Neuron (in vitro differentiated cells): ENCODE measurements around the gene SH3PXD2A.
"Not testable (repeated sequence)": the region's sequence is repeated elsewhere in the genome, so short reads cannot be mapped to it uniquely, and the experiment has no call there.

ENCODE experiments used
- H2AFZ ChIP-seq: one replicate; pipeline ENCODE4 v1.6.1; 2013; ENCODE audit warnings: low read depth, mild to moderate bottlenecking, inconsistent platforms, low read length, moderate library complexity
- H3K27me3 ChIP-seq: one replicate; pipeline ENCODE4 v1.6.1; 2013; ENCODE audit warnings: low read length; ENCODE audit not compliant: insufficient read depth
- H3K36me3 ChIP-seq: one replicate; pipeline ENCODE4 v1.6.1; 2013; ENCODE audit warnings: low read length; ENCODE audit not compliant: insufficient read depth
- H3K4me1 ChIP-seq: one replicate; pipeline ENCODE4 v1.6.1; 2013; ENCODE audit warnings: low read length; ENCODE audit not compliant: insufficient read depth
- H3K4me3 ChIP-seq: 2 replicates; pipeline ENCODE4 v1.5.1; 2013; ENCODE audit warnings: mild to moderate bottlenecking, low read length, moderate library complexity
- H3K9me3 ChIP-seq: one replicate; pipeline ENCODE4 v1.6.1; 2013; ENCODE audit warnings: low read length

Gene SH3PXD2A

DNA sequence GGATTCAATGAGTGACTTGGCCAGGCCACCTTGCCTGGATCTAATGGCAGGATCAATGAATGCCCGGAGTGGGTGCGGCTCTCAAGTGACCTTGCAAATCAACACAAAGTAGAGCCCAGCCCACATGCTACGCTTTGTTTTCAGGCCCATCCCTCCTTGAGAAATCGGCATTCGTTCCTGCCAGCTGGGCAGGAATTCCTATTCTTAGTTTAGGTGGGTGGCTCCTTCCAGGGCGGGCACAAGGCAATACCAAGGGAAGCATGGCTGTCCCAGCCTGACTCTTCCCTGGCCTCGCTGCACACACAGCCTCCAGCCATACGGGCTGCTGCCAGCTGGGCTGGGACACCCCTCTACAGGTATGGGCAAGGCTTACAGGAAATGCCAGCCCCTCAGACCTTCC, 119.3 kb downstream of the SH3PXD2A start:
- Histone ChIP-seq H3K36me3 (no peaks in the 10 kb centered on the region), H2AFZ (no peak overlapping the region), H3K27me3 (no peaks in the 10 kb centered on the region), H3K9me3 (no peaks in the 10 kb centered on the region), H3K4me1 (peaks cover 7% of the 10 kb centered on the region), H3K4me3 (no peak overlapping the region)

DNA sequence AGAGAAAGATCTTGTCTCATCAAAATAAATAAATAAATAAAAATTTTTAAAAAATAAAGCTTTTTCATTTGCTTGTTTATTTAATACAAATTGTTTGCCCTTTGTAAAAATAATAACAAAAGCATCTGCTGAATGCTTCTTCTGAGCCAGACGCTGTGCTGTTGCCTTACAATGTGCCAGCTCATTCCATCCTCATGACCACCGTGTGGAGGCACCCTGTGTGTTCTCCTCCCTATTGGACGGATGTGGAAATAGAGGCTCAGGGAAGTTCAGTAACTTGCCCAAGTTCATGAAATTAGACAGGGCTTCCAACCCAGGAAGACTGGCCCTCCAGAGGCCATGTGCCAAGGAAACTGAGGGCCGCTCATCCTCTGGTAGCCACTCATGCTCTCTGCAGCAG, 120.6 kb downstream of the SH3PXD2A start:
- no peaks in the 10 kb centered on the region for H3K9me3 ChIP-seq
- no peak overlapping the region for H2AFZ ChIP-seq
- H3K36me3 ChIP-seq = no peaks in the 10 kb centered on the region
- no peak overlapping the region for H3K4me3 ChIP-seq
- H3K4me1 ChIP-seq = peaks cover 7% of the 10 kb centered on the region
- H3K27me3 ChIP-seq = no peaks in the 10 kb centered on the region

DNA sequence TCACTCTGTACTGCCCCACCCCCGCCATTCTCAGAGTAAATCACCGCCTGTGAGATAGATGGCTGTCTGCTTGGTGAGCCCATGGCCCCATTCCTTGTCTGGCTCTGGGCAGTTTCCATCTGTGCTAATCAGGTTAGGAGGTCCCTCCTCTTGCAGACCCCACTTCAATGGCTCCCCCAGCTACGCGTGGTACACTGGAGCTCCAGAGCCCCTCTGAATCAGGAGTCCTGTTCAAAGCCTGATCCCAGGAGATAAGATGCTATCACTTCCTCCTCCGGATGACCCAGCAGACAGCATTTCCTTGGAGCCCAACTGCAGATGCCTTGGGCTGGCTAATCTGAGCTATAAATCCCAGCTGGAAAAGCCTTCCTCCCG, 122.3 kb downstream of the SH3PXD2A start:
- H3K4me1 ChIP-seq = no peaks in the 10 kb centered on the region
- no peaks in the 10 kb centered on the region for H3K27me3 ChIP-seq
- H3K4me3 ChIP-seq = no peak overlapping the region
- H3K9me3 ChIP-seq = no peaks in the 10 kb centered on the region
- H3K36me3 ChIP-seq = no peaks in the 10 kb centered on the region
- H2AFZ ChIP-seq = no peak overlapping the region

DNA sequence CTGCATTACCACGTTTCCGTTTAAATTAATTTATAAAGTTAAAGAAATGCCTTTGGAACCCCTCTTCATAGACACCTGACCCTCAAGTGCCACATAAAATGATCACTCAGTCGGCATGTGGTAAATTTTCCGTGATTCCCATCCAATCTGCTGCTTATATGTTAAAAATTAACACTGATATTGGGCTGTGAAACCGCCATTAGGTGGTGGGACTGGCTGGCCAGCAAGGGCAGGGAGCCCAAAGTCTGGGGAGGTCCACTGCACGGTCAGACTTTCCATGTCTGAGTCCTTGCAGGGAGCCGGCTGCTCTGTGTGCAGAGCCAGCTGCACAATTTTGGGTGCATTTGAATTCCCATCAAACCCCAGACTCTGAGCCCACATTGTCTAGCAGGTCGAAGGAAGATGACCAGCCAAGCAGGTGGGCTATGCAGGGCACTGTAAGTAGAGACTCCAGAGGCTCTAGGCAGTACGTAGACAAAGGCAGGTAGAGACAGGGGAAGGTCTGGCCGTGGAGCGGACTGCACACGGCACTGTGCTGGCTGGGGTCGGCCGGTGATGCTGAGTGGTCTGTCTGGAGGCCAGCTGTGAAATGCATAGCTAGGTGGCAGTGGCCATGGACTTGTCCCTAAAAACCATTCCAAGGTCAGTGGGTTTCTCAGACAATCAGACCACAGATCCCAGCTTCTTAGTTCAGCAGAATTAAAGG, 122.9 kb downstream of the SH3PXD2A start:
- H3K4me3 ChIP-seq = no peak overlapping the region
- H3K27me3 ChIP-seq = no peaks in the 10 kb centered on the region
- no peaks in the 10 kb centered on the region for H3K4me1 ChIP-seq
- H2AFZ ChIP-seq = no peak overlapping the region
- no peaks in the 10 kb centered on the region for H3K36me3 ChIP-seq
- H3K9me3 ChIP-seq = no peaks in the 10 kb centered on the region

DNA sequence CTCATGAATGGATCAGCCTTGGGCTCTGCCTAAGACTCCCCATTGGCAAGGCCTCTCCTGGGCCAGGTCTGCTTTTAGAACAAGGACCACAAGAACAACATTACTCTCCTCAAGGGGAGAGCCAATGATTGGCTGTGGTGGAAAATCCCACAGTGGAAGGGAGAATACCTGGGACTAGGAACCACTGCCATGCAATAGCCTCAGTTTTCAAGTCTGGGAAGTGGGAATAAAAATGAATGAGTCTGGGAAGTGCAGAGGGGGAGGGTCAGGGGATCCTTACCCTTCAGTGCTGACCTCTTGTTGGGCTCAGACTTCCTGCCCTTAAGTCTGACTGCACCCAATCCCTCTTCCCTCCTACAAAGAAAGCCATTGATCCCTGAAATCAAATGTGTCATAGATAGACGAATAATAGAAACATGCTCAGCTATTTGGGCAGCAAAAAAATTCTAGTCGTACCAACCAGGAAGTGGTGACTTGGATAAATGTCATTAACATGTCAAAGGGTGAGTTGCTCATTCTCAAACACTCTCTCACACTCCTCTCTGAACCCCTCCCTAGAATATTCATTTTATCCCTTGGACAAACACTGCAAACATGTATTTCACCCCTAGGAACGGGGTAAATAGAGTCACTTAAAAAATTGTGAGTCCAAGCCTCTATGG, 123.6 kb downstream of the SH3PXD2A start:
- Histone ChIP-seq H2AFZ (no peak overlapping the region), H3K27me3 (no peaks in the 10 kb centered on the region), H3K9me3 (no peaks in the 10 kb centered on the region), H3K4me1 (no peaks in the 10 kb centered on the region), H3K4me3 (no peak overlapping the region), H3K36me3 (no peaks in the 10 kb centered on the region)

DNA sequence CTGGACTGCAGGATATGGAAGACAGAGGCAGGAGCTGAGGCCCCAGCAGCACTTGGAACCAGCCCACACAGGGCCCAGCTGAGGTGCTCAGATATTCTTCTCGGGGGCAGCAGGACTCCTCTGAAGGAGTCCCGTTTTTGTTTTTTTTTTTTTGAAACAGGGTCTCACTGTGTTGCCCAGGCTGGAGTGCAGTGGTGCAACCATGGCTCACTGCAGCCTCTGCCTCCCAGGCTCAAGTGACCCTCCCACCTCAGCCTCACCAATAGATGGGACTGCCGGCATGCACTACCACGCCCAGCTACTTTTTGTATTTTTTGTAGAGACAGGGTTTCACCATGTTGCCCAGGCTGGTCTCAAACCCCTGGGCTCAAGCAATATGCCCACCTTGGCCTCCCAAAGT, 124.3 kb downstream of the SH3PXD2A start:
- H2AFZ ChIP-seq, H3K36me3 ChIP-seq, H3K9me3 ChIP-seq, H3K4me3 ChIP-seq, H3K27me3 ChIP-seq, H3K4me1 ChIP-seq: not testable (repeated sequence)

DNA sequence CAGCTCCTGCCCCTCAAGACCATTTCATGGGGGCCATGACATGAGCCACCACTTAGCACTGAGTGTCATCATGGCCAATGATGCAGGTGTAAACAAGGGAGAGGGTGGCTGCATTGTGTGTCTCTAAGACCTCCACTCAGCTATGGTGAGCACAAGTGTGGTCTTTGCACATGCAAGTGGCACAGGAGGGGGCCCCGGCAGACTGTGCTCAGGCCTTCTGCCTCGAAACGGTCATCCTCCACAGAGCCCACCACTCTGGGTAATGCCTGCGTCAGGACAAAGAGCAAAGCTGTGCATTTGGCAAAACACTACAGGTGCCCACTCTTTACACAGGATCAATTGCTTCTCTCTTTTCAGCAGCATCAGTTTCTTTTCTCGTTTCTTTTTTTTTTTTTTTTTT, 125.5 kb downstream of the SH3PXD2A start:
- no peaks in the 10 kb centered on the region for H3K4me1 ChIP-seq
- H3K27me3 ChIP-seq = no peaks in the 10 kb centered on the region

DNA sequence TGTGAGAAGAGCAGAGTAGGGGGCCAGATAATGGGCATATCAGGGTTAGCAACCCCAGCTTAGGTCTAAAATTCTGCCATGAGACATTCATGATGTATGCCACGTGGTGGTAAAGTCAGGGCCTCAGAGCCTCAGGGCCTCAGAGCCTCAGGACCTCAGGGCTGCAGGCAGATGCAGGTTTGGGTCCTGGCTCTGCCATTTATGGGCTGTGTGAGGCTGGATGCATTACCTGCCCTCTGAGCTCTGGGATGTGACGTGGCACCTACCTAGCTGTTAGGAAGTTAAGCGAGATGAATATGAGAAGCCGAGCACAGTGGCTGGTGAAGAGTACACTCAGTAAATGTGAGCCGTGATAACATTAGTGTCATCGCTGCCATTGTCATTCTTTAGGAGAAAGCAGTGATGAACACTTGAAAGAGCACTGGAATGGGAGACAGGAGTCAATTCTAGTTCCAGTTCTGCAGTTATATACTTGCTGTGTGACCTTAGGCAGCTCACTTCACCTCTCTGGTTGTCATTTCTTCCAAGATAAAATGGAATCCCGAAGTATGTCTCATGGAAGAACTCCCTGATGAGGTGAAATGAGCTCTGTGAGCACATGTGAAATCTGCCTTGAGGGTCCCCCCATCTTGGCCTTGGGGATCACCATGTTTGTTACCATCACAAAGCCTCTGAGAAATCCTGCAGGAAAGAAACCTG, 127.2 kb downstream of the SH3PXD2A start:
- H3K4me1 ChIP-seq = no peaks in the 10 kb centered on the region
- H3K27me3 ChIP-seq = no peaks in the 10 kb centered on the region
- H3K9me3 ChIP-seq = no peaks in the 10 kb centered on the region
- no peak overlapping the region for H3K4me3 ChIP-seq
- H3K36me3 ChIP-seq = no peaks in the 10 kb centered on the region
- no peak overlapping the region for H2AFZ ChIP-seq

More for the DNA sequence above, 125.5 kb downstream of the SH3PXD2A start:
- Histone ChIP-seq H3K9me3 (no peaks in the 10 kb centered on the region), H3K36me3 (no peaks in the 10 kb centered on the region), H2AFZ (no peak overlapping the region), H3K4me3 (no peak overlapping the region)

DNA sequence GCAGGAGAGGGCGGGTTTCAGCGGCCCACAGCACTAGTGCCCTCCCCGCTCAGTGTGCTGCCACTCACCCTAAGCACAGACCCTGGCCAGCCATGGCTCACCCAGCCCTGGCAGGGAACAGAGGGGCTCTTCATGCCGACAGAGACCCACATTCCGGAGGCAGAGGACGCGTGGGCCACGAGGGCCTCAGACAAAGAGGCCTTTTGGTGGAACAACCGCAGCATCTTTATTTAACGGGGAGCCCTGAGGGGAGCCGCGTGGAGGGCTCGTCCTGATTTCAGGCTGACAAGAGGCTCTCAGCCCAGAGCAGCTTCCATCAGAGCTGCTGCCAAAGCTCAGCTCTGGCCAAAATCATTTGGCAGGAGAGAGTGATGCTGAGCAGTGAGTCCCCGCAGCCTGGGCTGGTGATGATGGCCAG, 127.8 kb downstream of the SH3PXD2A start:
- Histone ChIP-seq H3K4me1 (no peaks in the 10 kb centered on the region), H3K36me3 (no peaks in the 10 kb centered on the region), H3K27me3 (no peaks in the 10 kb centered on the region), H3K4me3 (no peak overlapping the region), H2AFZ (no peak overlapping the region), H3K9me3 (no peaks in the 10 kb centered on the region)

DNA sequence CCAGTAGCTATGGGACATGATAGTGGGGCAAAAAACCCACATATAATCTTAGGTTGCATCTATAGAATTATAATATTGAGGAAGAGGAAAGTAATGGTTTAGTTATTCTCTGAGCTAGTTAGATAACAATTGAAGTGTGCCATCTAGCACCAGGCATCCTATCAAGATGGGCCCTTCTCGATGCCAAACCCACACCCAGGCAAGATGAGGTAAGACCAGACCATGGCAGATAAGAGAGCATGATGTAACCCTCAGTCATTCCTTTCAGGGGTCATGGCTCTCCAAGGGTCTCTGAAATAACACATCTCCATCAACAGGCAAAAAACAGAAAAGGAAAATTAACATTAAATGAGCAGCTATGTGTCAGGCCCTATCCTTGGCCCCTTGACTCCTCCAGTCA, 128.7 kb downstream of the SH3PXD2A start:
- H3K27me3 ChIP-seq = no peaks in the 10 kb centered on the region
- no peaks in the 10 kb centered on the region for H3K9me3 ChIP-seq
- H3K36me3 ChIP-seq = no peaks in the 10 kb centered on the region

DNA sequence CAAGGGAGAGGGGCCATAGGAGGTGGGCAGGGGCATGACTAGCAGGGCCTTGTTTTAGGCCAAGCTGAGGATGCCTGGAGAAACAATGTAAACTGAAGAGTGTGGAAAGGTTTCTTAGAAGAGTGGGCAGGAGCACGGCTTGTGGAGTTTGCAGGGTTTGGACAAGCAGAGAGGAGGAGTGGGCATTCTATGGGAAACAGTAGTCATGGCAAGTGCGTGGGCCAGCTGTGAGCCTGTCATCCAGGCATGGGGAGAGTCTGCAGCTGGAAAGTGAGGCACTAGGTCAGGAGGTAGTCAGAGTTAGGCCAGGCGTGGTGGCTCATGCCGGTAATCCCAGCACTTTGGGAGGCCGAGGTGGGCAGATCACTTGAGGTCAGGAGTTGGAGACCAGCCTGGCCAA, 130.1 kb downstream of the SH3PXD2A start:
- H2AFZ ChIP-seq = no peak overlapping the region
- no peaks in the 10 kb centered on the region for H3K36me3 ChIP-seq

More for the DNA sequence above, 128.7 kb downstream of the SH3PXD2A start:
- Histone ChIP-seq H2AFZ (no peak overlapping the region), H3K4me3 (no peak overlapping the region), H3K4me1 (no peaks in the 10 kb centered on the region)

DNA sequence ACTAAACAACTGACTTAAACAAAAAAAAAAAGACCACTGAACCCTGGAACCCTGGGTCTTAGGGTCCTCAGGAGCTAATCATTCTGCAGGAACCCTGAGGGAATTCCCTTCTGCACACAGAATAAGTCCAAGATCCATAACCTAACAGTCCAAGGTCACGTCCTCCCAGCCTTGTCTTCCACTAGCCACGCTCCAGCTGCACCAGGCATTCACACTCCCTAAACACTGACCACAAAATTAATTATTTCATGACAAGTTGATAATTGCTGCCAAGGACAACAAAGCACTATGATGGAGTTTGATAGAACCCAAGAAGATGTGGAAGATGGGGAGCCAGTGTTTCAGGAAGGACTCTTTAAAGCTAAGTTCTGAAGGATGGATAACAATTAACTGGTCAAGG, 130.6 kb downstream of the SH3PXD2A start:
- Histone ChIP-seq H3K9me3 (no peaks in the 10 kb centered on the region), H3K4me3 (no peak overlapping the region), H2AFZ (no peak overlapping the region), H3K27me3 (no peaks in the 10 kb centered on the region), H3K4me1 (no peaks in the 10 kb centered on the region), H3K36me3 (no peaks in the 10 kb centered on the region)

More for the DNA sequence above, 130.1 kb downstream of the SH3PXD2A start:
- Histone ChIP-seq H3K27me3 (no peaks in the 10 kb centered on the region), H3K4me3 (no peak overlapping the region), H3K9me3 (no peaks in the 10 kb centered on the region), H3K4me1 (no peaks in the 10 kb centered on the region)

DNA sequence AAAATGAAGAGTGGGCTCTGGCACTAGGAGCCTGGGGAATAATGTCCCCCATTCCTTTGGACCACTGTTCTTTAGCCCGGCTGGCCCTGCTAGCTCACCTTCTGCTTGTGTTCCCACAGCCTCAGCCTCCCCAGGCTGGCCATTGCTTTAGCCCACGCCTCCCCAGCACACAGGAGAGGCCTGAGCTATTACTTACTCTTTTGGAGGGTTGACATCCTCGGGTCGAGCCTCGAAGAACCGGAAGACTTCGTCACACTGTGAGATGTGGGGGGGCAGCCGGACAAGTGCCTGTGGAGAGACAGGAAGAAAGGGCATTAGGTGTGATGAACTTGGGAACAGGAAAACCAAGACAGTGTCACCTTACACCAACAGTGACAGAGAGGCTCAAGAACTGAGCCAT, 131.3 kb downstream of the SH3PXD2A start:
- H3K27me3 ChIP-seq = no peaks in the 10 kb centered on the region
- no peaks in the 10 kb centered on the region for H3K9me3 ChIP-seq
- no peak overlapping the region for H2AFZ ChIP-seq
- H3K36me3 ChIP-seq = no peaks in the 10 kb centered on the region
- H3K4me1 ChIP-seq = no peaks in the 10 kb centered on the region
- no peak overlapping the region for H3K4me3 ChIP-seq
